IMR-90 (cell line): ENCODE results near the gene TMCC3. TPM values are rescaled to one million over a fixed set of nuclear protein-coding genes. Genes with fewer than 3 reads are reported as not detected.

Experiments
- ATAC-seq: fragments of 200-7000 bp; cut with Tn5 transposase; 2 replicates; pipeline ENCODE4 v1.9.1; 2020; ENCODE audit warnings: low read depth, mild to moderate bottlenecking, moderate library complexity
- BruUV-seq: library from RNA; stranded (reverse); fragments of 400-500 nt; replicated peaks from 2 replicates; lab custom pipeline; 2021; lab: Mats Ljungman, UMichigan
- CTCF ChIA-PET: fragments of 300-600 bp; formaldehyde crosslinking; extraction: SDS; loops from one replicate; lab custom pipeline; 2021; ENCODE audit warnings: antibody characterized with exemption; lab: Yijun Ruan, JAX
- POLR2A ChIA-PET: fragments of 300-600 bp; sonication (Branson Sonifier 250); formaldehyde crosslinking; loops from one replicate; lab custom pipeline; 2022; ENCODE audit warnings: antibody characterized with exemption; ENCODE audit not compliant: unreplicated experiment; lab: Charles Lee
- DNase-seq: peaks from one replicate; pipeline ENCODE4 v3.0.0; 2013
- H2AFZ ChIP-seq: replicated peaks from 2 replicates; pipeline ENCODE3; 2013; ENCODE audit warnings: low read length, mild to moderate bottlenecking; ENCODE audit not compliant: poor library complexity
- H2AK5ac ChIP-seq: 2 replicates; pipeline ENCODE4 v1.6.1; 2013; ENCODE audit warnings: low read depth, low read length, inconsistent platforms
- H2AK9ac ChIP-seq: replicated peaks from 2 replicates; pipeline ENCODE3; 2013; ENCODE audit warnings: mild to moderate bottlenecking, low read depth, low read length, moderate library complexity; ENCODE audit not compliant: poor library complexity
- H2BK120ac ChIP-seq: 2 replicates; pipeline ENCODE4 v1.6.1; 2013; ENCODE audit warnings: low read depth, low read length, inconsistent platforms
- H2BK15ac ChIP-seq: 3 replicates; pipeline ENCODE4 v1.6.1; 2013; ENCODE audit warnings: low read depth, low read length, inconsistent platforms
- H2BK20ac ChIP-seq: 2 replicates; pipeline ENCODE4 v1.6.1; 2013; ENCODE audit warnings: low read depth, mild to moderate bottlenecking, inconsistent platforms, low read length, moderate library complexity
- H2BK5ac ChIP-seq: 2 replicates; pipeline ENCODE4 v1.6.1; 2013; ENCODE audit warnings: mild to moderate bottlenecking, low read depth, low read length, inconsistent platforms; ENCODE audit not compliant: poor library complexity, severe bottlenecking
- H3K14ac ChIP-seq: replicated peaks from 2 replicates; pipeline ENCODE4 v1.6.1; 2013; ENCODE audit warnings: low read depth, low read length, inconsistent platforms
- H3K18ac ChIP-seq: 2 replicates; pipeline ENCODE4 v1.6.1; 2013; ENCODE audit warnings: low read depth, low read length, control low read depth
- H3K23ac ChIP-seq: 2 replicates; pipeline ENCODE4 v1.6.1; 2013; ENCODE audit warnings: low read depth, low read length, inconsistent platforms
- H3K27ac ChIP-seq: 2 replicates; pipeline ENCODE4 v1.5.1; 2013; ENCODE audit warnings: mild to moderate bottlenecking, control low read depth, low read length; ENCODE audit not compliant: insufficient read depth
- H3K27me3 ChIP-seq: 2 replicates; pipeline ENCODE4 v1.6.1; 2013; ENCODE audit warnings: low read length; ENCODE audit not compliant: control insufficient read depth, insufficient read depth
- H3K36me3 ChIP-seq: 2 replicates; pipeline ENCODE4 v1.6.1; 2013; ENCODE audit warnings: low read length, mixed read lengths; ENCODE audit not compliant: control insufficient read depth, insufficient read depth
- H3K4ac ChIP-seq: 2 replicates; pipeline ENCODE4 v1.6.1; 2013; ENCODE audit warnings: low read depth, low read length, inconsistent platforms
- H3K4me1 ChIP-seq: 2 replicates; pipeline ENCODE4 v1.6.1; 2013; ENCODE audit warnings: low read length, mixed read lengths; ENCODE audit not compliant: control insufficient read depth, insufficient read depth
- H3K4me2 ChIP-seq: 2 replicates; pipeline ENCODE4 v1.6.1; 2013; ENCODE audit warnings: low read depth, mild to moderate bottlenecking, control low read depth, low read length, moderate library complexity
- H3K4me3 ChIP-seq: 2 replicates; pipeline ENCODE4 v1.5.1; 2013; ENCODE audit warnings: low read depth, mild to moderate bottlenecking, control low read depth, low read length, moderate library complexity; ENCODE audit not compliant: insufficient read depth
- H3K56ac ChIP-seq: 2 replicates; pipeline ENCODE4 v1.6.1; 2013; ENCODE audit warnings: low read length, inconsistent platforms; ENCODE audit not compliant: insufficient read depth; ENCODE audit errors: extremely low read depth
- H3K79me1 ChIP-seq, 2 experiments: 2 replicates each; pipeline ENCODE4 v1.6.1; 2013; ENCODE audit warnings: low read length in 2 of 2, inconsistent platforms in 1 of 2, low read depth in 1 of 2
- H3K9ac ChIP-seq: 2 replicates; pipeline ENCODE4 v1.6.1; 2013; ENCODE audit warnings: low read depth, low read length, control low read depth
- H3K9me1 ChIP-seq: 2 replicates; pipeline ENCODE4 v1.6.1; 2013; ENCODE audit warnings: low read length, inconsistent platforms; ENCODE audit not compliant: insufficient read depth
- H3K9me3 ChIP-seq: 2 replicates; pipeline ENCODE4 v1.6.1; 2013; ENCODE audit warnings: low read length; ENCODE audit not compliant: control insufficient read depth, insufficient read depth
- H4K20me1 ChIP-seq: 2 replicates; pipeline ENCODE4 v1.6.1; 2013; ENCODE audit warnings: low read length, inconsistent platforms; ENCODE audit not compliant: insufficient read depth
- H4K5ac ChIP-seq: 2 replicates; pipeline ENCODE4 v1.6.1; 2013; ENCODE audit warnings: mild to moderate bottlenecking, low read depth, low read length, control low read depth
- H4K8ac ChIP-seq, 2 experiments: 2 replicates each; pipeline ENCODE4 v1.6.1; 2013; ENCODE audit warnings: low read depth in 2 of 2, low read length in 2 of 2, control low read depth in 1 of 2, inconsistent platforms in 1 of 2
- H4K91ac ChIP-seq: 2 replicates; pipeline ENCODE4 v1.6.1; 2013; ENCODE audit warnings: low read depth, low read length, inconsistent platforms; ENCODE audit not compliant: insufficient read depth
- BHLHE40 ChIP-seq: fragments of 150-350 bp; IDR thresholded peaks from 2 replicates; pipeline ENCODE4 v1.6.1; 2016; ENCODE audit warnings: mild to moderate bottlenecking, low read depth, low read length
- CEBPB ChIP-seq: IDR thresholded peaks from 2 replicates; pipeline ENCODE4 v1.6.1; 2012; ENCODE audit warnings: low read depth, low read length, improper control_type of control experiment
- CHD1 ChIP-seq: IDR thresholded peaks from 2 replicates; pipeline ENCODE4 v1.6.1; 2012; ENCODE audit warnings: low read depth, low read length, improper control_type of control experiment
- FOS ChIP-seq: fragments of 150-350 bp; IDR thresholded peaks from 2 replicates; pipeline ENCODE4 v1.6.1; 2016; ENCODE audit warnings: low read depth, low read length
- MAFK ChIP-seq: IDR thresholded peaks from 2 replicates; pipeline ENCODE4 v1.6.1; 2012; ENCODE audit warnings: low read depth, low read length, improper control_type of control experiment
- MAZ ChIP-seq: IDR thresholded peaks from 2 replicates; pipeline ENCODE4 v1.6.1; 2012; ENCODE audit warnings: low read depth, mild to moderate bottlenecking, low read length, improper control_type of control experiment, moderate library complexity, borderline replicate concordance
- MXI1 ChIP-seq: IDR thresholded peaks from 2 replicates; pipeline ENCODE4 v1.6.1; 2012; ENCODE audit warnings: low read depth, mild to moderate bottlenecking, low read length, moderate library complexity, borderline replicate concordance
- NFE2L2 ChIP-seq: fragments of 150-350 bp; IDR thresholded peaks from 2 replicates; pipeline ENCODE4 v1.6.1; 2016; ENCODE audit warnings: low read depth, mild to moderate bottlenecking, low read length
- POLR2A ChIP-seq: IDR thresholded peaks from 2 replicates; pipeline ENCODE4 v1.6.1; 2012; ENCODE audit warnings: mild to moderate bottlenecking, low read depth, low read length
- RAD21 ChIP-seq: IDR thresholded peaks from 2 replicates; pipeline ENCODE4 v1.6.1; 2012; ENCODE audit warnings: low read length, improper control_type of control experiment
- RCOR1 ChIP-seq: IDR thresholded peaks from 2 replicates; pipeline ENCODE4 v1.6.1; 2012; ENCODE audit warnings: mild to moderate bottlenecking, low read length, improper control_type of control experiment; ENCODE audit not compliant: insufficient replicate concordance
- RFX5 ChIP-seq: IDR thresholded peaks from 2 replicates; pipeline ENCODE4 v1.8.0; 2012; ENCODE audit warnings: low read depth, mild to moderate bottlenecking, low read length, moderate library complexity
- SMC3 ChIP-seq: fragments of 150-350 bp; IDR thresholded peaks from 2 replicates; pipeline ENCODE4 v1.6.1; 2016; ENCODE audit warnings: low read depth, mild to moderate bottlenecking, antibody characterized with exemption, low read length, moderate library complexity
- WGBS, 2 experiments: methylation state at CpG; one replicate each; pipeline versions ENCODE4 v1.1.5 to v1.1.7; 2013; ENCODE audit warnings: missing lambda C conversion rate in 2 of 2; ENCODE audit not compliant: insufficient read length in 1 of 2; ENCODE audit errors: extremely low coverage in 2 of 2; 5-methylcytosine and 5-hydroxymethylcytosine counted together
- dilution Hi-C: fragments of 300-500 bp; cut with HindIII; formaldehyde crosslinking; loops from one replicate; pipeline ENCODE4 v1.14.3; 2018; ENCODE audit warnings: low sequenced_read_pairs; ENCODE audit not compliant: unreplicated experiment
- in situ Hi-C: fragments of 300-500 bp; cut with MboI; formaldehyde crosslinking; loops from 3 replicates; pipeline ENCODE4 v1.14.3; 2019; ENCODE audit warnings: low sequenced_read_pairs, inconsistent platforms, mixed read lengths
- intact Hi-C: fragments of 100-400 bp; cut with micrococcal nuclease; formaldehyde crosslinking; loops from 2 replicates; pipeline ENCODE4 v1.10.0; 2022
- polyA plus RNA-seq, 3 experiments: library from polyadenylated mRNA; depleted of rRNA; stranded (reverse); fragments of >200 nt; gene quantifications; 2 replicates each; pipeline ENCODE4 v1.2.3, GENCODE V29; 2012; ENCODE audit warnings: low replicate concordance in 1 of 3
- total RNA-seq: library from RNA; depleted of rRNA; stranded (reverse); fragments of >200 nt; gene quantifications from 2 replicates; pipeline ENCODE4 v1.2.3, GENCODE V29; 2012
- TF ChIP-seq, protein P1 (sequence below): conservative IDR thresholded peaks from 2 replicates; pipeline ENCODE4 v1.5.1; 2012; ENCODE audit warnings: mild to moderate bottlenecking, low read depth, low read length, improper control_type of control experiment
- TF ChIP-seq, protein P2 (sequence below): fragments of 150-350 bp; IDR thresholded peaks from 2 replicates; pipeline ENCODE4 v1.6.1; 2017; ENCODE audit warnings: mild to moderate bottlenecking, antibody characterized with exemption, low read length, low read depth
- TF ChIP-seq, protein P3 (sequence below): fragments of 150-350 bp; IDR thresholded peaks from 2 replicates; pipeline ENCODE4 v1.6.1; 2016; ENCODE audit warnings: low read depth, mild to moderate bottlenecking, low read length, moderate library complexity, borderline replicate concordance

Gene TMCC3
- total and polyA plus RNA-seq, 2 of the 4 experiments (the other 2 are of a cell fraction): 0.14 to 0.36 TPM

DNA sequence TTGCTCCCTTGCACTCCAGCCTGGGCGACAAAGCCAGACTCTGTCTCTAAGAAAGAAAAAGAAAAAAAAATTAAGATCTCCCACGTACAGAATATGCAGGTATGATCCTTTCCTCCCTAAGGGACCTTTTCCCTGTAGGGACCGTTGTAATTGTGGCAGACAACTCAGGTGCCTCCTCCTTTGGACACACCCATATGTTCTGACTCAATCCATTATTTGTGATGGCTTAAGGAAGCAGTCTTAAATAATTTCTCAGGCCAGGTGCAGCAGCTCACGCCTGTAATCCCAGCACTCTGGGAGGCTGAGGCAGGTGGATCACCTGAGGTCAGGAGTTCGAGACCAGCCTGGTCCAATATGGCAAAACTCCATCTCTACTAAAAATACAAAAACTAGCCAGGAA lies 53.1 kb downstream of the TMCC3 start:
- in situ Hi-C loops: no loop called here
- Histone ChIP-seq H3K4ac (no peak overlapping the region), H3K9ac (no peak overlapping the region), H2BK120ac (no peak overlapping the region), H2AFZ (no peak overlapping the region), H4K91ac (no peak overlapping the region), H3K56ac (no peak overlapping the region), H3K27me3 (peaks cover 9% of the 10 kb centered on the region), H3K36me3 (no peaks in the 10 kb centered on the region), H4K8ac (no peak overlapping the region), H3K4me2 (no peak overlapping the region), H3K9me1 (no peaks in the 10 kb centered on the region), H3K4me1 (no peaks in the 10 kb centered on the region), H4K5ac (no peak overlapping the region), H3K18ac (no peak overlapping the region), H3K23ac (no peak overlapping the region), H2BK20ac (no peak overlapping the region), H2AK9ac (no peak overlapping the region), H3K9me3 (no peaks in the 10 kb centered on the region), H2AK5ac (no peak overlapping the region), H4K20me1 (no peaks in the 10 kb centered on the region), H2BK15ac (no peak overlapping the region), H3K27ac (no peak overlapping the region), H3K14ac (no peak overlapping the region), H2BK5ac (no peak overlapping the region), H3K79me1 (no peaks in the 10 kb centered on the region), H3K4me3 (no peak overlapping the region)
- ATAC-seq (no peak), DNase-seq (no peak)
- TF ChIP-seq, protein P1, sequence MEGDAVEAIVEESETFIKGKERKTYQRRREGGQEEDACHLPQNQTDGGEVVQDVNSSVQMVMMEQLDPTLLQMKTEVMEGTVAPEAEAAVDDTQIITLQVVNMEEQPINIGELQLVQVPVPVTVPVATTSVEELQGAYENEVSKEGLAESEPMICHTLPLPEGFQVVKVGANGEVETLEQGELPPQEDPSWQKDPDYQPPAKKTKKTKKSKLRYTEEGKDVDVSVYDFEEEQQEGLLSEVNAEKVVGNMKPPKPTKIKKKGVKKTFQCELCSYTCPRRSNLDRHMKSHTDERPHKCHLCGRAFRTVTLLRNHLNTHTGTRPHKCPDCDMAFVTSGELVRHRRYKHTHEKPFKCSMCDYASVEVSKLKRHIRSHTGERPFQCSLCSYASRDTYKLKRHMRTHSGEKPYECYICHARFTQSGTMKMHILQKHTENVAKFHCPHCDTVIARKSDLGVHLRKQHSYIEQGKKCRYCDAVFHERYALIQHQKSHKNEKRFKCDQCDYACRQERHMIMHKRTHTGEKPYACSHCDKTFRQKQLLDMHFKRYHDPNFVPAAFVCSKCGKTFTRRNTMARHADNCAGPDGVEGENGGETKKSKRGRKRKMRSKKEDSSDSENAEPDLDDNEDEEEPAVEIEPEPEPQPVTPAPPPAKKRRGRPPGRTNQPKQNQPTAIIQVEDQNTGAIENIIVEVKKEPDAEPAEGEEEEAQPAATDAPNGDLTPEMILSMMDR: no peak
- TF ChIP-seq RCOR1 (no peak), NFE2L2 (no peak), SMC3 (no peak), RFX5 (no peak), MXI1 (no peak), POLR2A (no peak), RAD21 (no peak), CEBPB (no peak), MAZ (no peak), FOS (no peak), CHD1 (no peak), MAFK (no peak), BHLHE40 (no peak)
- TF ChIP-seq, protein P2, sequence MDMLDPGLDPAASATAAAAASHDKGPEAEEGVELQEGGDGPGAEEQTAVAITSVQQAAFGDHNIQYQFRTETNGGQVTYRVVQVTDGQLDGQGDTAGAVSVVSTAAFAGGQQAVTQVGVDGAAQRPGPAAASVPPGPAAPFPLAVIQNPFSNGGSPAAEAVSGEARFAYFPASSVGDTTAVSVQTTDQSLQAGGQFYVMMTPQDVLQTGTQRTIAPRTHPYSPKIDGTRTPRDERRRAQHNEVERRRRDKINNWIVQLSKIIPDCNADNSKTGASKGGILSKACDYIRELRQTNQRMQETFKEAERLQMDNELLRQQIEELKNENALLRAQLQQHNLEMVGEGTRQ: no peak
- TF ChIP-seq, protein P3, sequence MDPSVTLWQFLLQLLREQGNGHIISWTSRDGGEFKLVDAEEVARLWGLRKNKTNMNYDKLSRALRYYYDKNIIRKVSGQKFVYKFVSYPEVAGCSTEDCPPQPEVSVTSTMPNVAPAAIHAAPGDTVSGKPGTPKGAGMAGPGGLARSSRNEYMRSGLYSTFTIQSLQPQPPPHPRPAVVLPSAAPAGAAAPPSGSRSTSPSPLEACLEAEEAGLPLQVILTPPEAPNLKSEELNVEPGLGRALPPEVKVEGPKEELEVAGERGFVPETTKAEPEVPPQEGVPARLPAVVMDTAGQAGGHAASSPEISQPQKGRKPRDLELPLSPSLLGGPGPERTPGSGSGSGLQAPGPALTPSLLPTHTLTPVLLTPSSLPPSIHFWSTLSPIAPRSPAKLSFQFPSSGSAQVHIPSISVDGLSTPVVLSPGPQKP: no peak
- BruUV-seq: no TSS peak
- ChIA-PET CTCF (no interaction called here), POLR2A (no interaction called here)
- WGBS, 2 experiments: no CpG with 5 or more reads among the region's 5 CpGs
- intact Hi-C loops: no loop called here
- dilution Hi-C loops: no loop called here
